Chondrocyte (in vitro differentiated cells): Measurements from ENCODE around the gene NOX5. TPM values are rescaled to one million over a fixed set of nuclear protein-coding genes. Genes with fewer than 3 reads are reported as not detected.

ENCODE experiments used
- DNase-seq: peaks from one replicate; pipeline ENCODE4 v3.0.0; 2021; ENCODE audit warnings: mixed read lengths, low spot score
- H3K27ac Mint-ChIP-seq: one replicate; pipeline ENCODE4 v1.8.0; 2021; ENCODE audit warnings: mild to moderate bottlenecking, moderate library complexity, mixed read lengths; ENCODE audit not compliant: unreplicated experiment
- H3K27me3 Mint-ChIP-seq: 2 replicates; pipeline ENCODE4 v1.8.0; 2021; ENCODE audit warnings: low read depth, mixed read lengths
- H3K36me3 Mint-ChIP-seq: 2 replicates; pipeline ENCODE4 v1.8.0; 2021; ENCODE audit warnings: low read depth, mixed read lengths
- H3K4me1 Mint-ChIP-seq: 2 replicates; pipeline ENCODE4 v1.8.0; 2021; ENCODE audit warnings: low read depth, mild to moderate bottlenecking, mixed read lengths
- H3K4me3 Mint-ChIP-seq: one replicate; pipeline ENCODE4 v1.8.0; 2021; ENCODE audit warnings: mild to moderate bottlenecking, moderate library complexity, mixed read lengths; ENCODE audit not compliant: unreplicated experiment
- H3K9me3 Mint-ChIP-seq: 2 replicates; pipeline ENCODE4 v1.8.0; 2021; ENCODE audit warnings: low read depth, mixed read lengths
- total RNA-seq: library from RNA; stranded (reverse); gene quantifications from 3 replicates; pipeline ENCODE4 v1.2.1, GENCODE V29; 2021
- TF ChIP-seq, protein P1 (sequence below): fragments of 200-600 bp; sonication (generic); IDR thresholded peaks from 2 replicates; pipeline ENCODE4 v1.5.0; 2021; ENCODE audit warnings: antibody characterized with exemption, mild to moderate bottlenecking, moderate library complexity

NOX5 gene
- total RNA-seq, 1 donor from 2014 or later: not detected

DNA sequence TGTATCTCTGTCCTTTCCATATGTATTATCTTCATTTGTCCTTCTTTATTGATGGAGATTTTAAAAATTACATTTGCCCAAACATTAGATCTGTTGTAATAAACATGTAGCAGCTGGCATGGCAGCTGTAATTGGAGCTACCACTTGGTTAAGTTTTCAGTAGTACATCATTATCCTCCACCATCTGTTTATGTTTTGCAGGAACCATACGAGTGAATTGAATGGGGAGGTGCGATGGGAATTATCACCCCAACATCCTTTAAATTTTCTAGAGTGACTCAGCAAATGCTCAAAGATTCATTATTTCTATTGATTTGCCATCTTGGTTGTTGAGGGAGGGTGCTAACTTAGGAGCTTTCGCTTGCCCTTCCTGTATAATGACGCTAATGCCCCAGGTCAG is 32.6 kb upstream of the NOX5 start:
- Mint-ChIP-seq H3K4me3 (no peak overlapping the region), H3K36me3 (peaks cover 5% of the 10 kb centered on the region), H3K27ac (no peak overlapping the region), H3K27me3 (peaks cover 33% of the 10 kb centered on the region), H3K9me3 (peaks cover 8% of the 10 kb centered on the region), H3K4me1 (no peaks in the 10 kb centered on the region)
- TF ChIP-seq, protein P1, sequence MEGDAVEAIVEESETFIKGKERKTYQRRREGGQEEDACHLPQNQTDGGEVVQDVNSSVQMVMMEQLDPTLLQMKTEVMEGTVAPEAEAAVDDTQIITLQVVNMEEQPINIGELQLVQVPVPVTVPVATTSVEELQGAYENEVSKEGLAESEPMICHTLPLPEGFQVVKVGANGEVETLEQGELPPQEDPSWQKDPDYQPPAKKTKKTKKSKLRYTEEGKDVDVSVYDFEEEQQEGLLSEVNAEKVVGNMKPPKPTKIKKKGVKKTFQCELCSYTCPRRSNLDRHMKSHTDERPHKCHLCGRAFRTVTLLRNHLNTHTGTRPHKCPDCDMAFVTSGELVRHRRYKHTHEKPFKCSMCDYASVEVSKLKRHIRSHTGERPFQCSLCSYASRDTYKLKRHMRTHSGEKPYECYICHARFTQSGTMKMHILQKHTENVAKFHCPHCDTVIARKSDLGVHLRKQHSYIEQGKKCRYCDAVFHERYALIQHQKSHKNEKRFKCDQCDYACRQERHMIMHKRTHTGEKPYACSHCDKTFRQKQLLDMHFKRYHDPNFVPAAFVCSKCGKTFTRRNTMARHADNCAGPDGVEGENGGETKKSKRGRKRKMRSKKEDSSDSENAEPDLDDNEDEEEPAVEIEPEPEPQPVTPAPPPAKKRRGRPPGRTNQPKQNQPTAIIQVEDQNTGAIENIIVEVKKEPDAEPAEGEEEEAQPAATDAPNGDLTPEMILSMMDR: no peak
- DNase-seq: no peak

GRCh38 chr15:68982976-68983563 is 31.4 kb upstream of the NOX5 start:
- Mint-ChIP-seq H3K4me3 (no peak overlapping the region), H3K4me1 (no peaks in the 10 kb centered on the region), H3K27ac (no peak overlapping the region), H3K36me3 (no peaks in the 10 kb centered on the region), H3K9me3 (no peaks in the 10 kb centered on the region), H3K27me3 (peaks cover 34% of the 10 kb centered on the region)
- no peak for DNase-seq
- TF ChIP-seq, protein P1: no peak

- peaks cover 1% of the 10 kb centered on the region for H3K36me3 Mint-ChIP-seq
- H3K4me1 Mint-ChIP-seq: no peaks in the 10 kb centered on the region
- H3K27ac Mint-ChIP-seq: no peak overlapping the region
- no peaks in the 10 kb centered on the region for H3K9me3 Mint-ChIP-seq
- TF ChIP-seq, protein P1: no peak
- no peak for DNase-seq
- peaks cover 36% of the 10 kb centered on the region for H3K27me3 Mint-ChIP-seq
- no peak overlapping the region for H3K4me3 Mint-ChIP-seq
These were observed 30.5 kb upstream of the NOX5 start for GRCh38 chr15:68983961-68984481.

- Mint-ChIP-seq H3K36me3 (peaks cover 1% of the 10 kb centered on the region), H3K27ac (no peak overlapping the region), H3K27me3 (peaks cover 30% of the 10 kb centered on the region), H3K9me3 (no peaks in the 10 kb centered on the region), H3K4me3 (no peak overlapping the region), H3K4me1 (no peaks in the 10 kb centered on the region)
- TF ChIP-seq, protein P1: no peak
- DNase-seq: no peak
These were observed 29.9 kb upstream of the NOX5 start for GRCh38 chr15:68984586-68984985.

- no peak for DNase-seq
- Mint-ChIP-seq H3K4me3 (no peak overlapping the region), H3K36me3 (peaks cover 1% of the 10 kb centered on the region), H3K4me1 (no peaks in the 10 kb centered on the region), H3K9me3 (no peaks in the 10 kb centered on the region), H3K27ac (no peak overlapping the region), H3K27me3 (peaks cover 26% of the 10 kb centered on the region)
- TF ChIP-seq, protein P1: no peak
These were observed 29.1 kb upstream of the NOX5 start for GRCh38 chr15:68985361-68985891.
